GM12878 (cell line): ENCODE results near the gene EFNA3. TPM values are rescaled to one million over a fixed set of nuclear protein-coding genes. Genes with fewer than 3 reads are reported as not detected.

Source experiments
- ATAC-seq: fragments of 200-7000 bp; cut with Tn5 transposase; 3 replicates; pipeline ENCODE4 v1.9.1; 2020; ENCODE audit warnings: mild to moderate bottlenecking, moderate library complexity
- BruUV-seq: library from RNA; stranded (reverse); fragments of 400-500 nt; replicated peaks from 2 replicates; lab custom pipeline; 2021; lab: Mats Ljungman, UMichigan
- CTCF ChIA-PET: fragments of 300-600 bp; sonication (Branson Sonifier 250); formaldehyde crosslinking; extraction: SDS; loops from one replicate; lab custom pipeline; 2021; ENCODE audit warnings: inconsistent platforms; lab: Yijun Ruan, JAX
- POLR2A ChIA-PET: fragments of 350-600 bp; formaldehyde crosslinking; extraction: SDS; loops from one replicate; lab custom pipeline; 2021; ENCODE audit warnings: inconsistent platforms; lab: Charles Lee
- RAD21 ChIA-PET: fragments of 300-600 bp; sonication (Branson Sonifier 250); formaldehyde crosslinking; loops from one replicate; lab custom pipeline; 2023; ENCODE audit warnings: antibody characterized with exemption; ENCODE audit not compliant: unreplicated experiment; lab: Charles Lee
- SMC1A ChIA-PET: fragments of 300-600 bp; sonication (Branson Sonifier 250); formaldehyde crosslinking; loops from one replicate; lab custom pipeline; 2023; ENCODE audit not compliant: unreplicated experiment, uncharacterized antibody; lab: Charles Lee
- DNase-seq: peaks from one replicate; pipeline ENCODE4 v3.0.0-alpha.2; 2011; ENCODE audit warnings: low read depth, low spot score
- FAIRE-seq: peaks from 3 replicates; lab custom pipeline; 2011; peaks lifted over from hg19 to GRCh38; lab: Jason Lieb, UNC
- H2AFZ ChIP-seq: 2 replicates; pipeline ENCODE4 v1.6.0; 2011; ENCODE audit warnings: low read depth, low read length, control low read depth; ENCODE audit not compliant: control insufficient read depth
- H3K27ac ChIP-seq: 2 replicates; pipeline ENCODE4 v1.5.1; 2011; ENCODE audit warnings: control low read depth; ENCODE audit not compliant: control insufficient read depth, insufficient read depth
- H3K27me3 ChIP-seq, 2 experiments: replicated peaks in 1 of 2; 2 replicates each; pipeline versions ENCODE4 v1.6.0 to v1.6.1; 2011; ENCODE audit warnings: low read length in 1 of 2; ENCODE audit not compliant: control insufficient read depth in 2 of 2, insufficient read depth in 2 of 2
- H3K36me3 ChIP-seq, 2 experiments: 2 replicates each; pipeline ENCODE4 v1.5.1; 2011; ENCODE audit warnings: low read length in 1 of 2; ENCODE audit not compliant: control insufficient read depth in 2 of 2, insufficient read depth in 2 of 2
- H3K4me1 ChIP-seq: 2 replicates; pipeline ENCODE4 v1.6.1; 2011; ENCODE audit warnings: mild to moderate bottlenecking, low read length, moderate library complexity, mixed read lengths; ENCODE audit not compliant: control insufficient read depth, insufficient read depth
- H3K4me2 ChIP-seq: 2 replicates; pipeline ENCODE4 v1.6.0; 2011; ENCODE audit warnings: control low read depth; ENCODE audit not compliant: control insufficient read depth, insufficient read depth
- H3K4me3 ChIP-seq: fragments of 200-600 bp; sonication (generic); 2 replicates; pipeline ENCODE4 v1.5.1; 2016
- H3K79me2 ChIP-seq: 2 replicates; pipeline ENCODE4 v1.6.0; 2011; ENCODE audit warnings: low read length; ENCODE audit not compliant: control insufficient read depth, insufficient read depth
- H3K9ac ChIP-seq: 2 replicates; pipeline ENCODE4 v1.8.0; 2011; ENCODE audit warnings: low read length, control low read depth, mixed read lengths; ENCODE audit not compliant: control insufficient read depth, insufficient read depth
- H3K9me3 ChIP-seq: replicated peaks from 3 replicates; pipeline ENCODE4 v1.5.1; 2011; ENCODE audit warnings: mild to moderate bottlenecking, low read length; ENCODE audit not compliant: control insufficient read depth, insufficient read depth
- H4K20me1 ChIP-seq: 2 replicates; pipeline ENCODE4 v1.6.0; 2011; ENCODE audit not compliant: control insufficient read depth, insufficient read depth
- BCL3 ChIP-seq: IDR thresholded peaks from 2 replicates; pipeline ENCODE4 v1.6.1; 2011; ENCODE audit warnings: borderline replicate concordance, low read depth, mild to moderate bottlenecking, moderate library complexity, low read length; ENCODE audit not compliant: insufficient read depth, poor library complexity, severe bottlenecking
- CBFB ChIP-seq: IDR thresholded peaks from 2 replicates; pipeline ENCODE4 v1.6.1; 2016; ENCODE audit warnings: antibody characterized with exemption, low read depth
- CHD2 ChIP-seq: IDR thresholded peaks from 2 replicates; pipeline ENCODE4 v1.6.1; 2011; ENCODE audit warnings: low read depth, low read length, improper control_type of control experiment, borderline replicate concordance
- ELK1 ChIP-seq: IDR thresholded peaks from 2 replicates; pipeline ENCODE4 v1.6.1; 2012; ENCODE audit warnings: low read depth, low read length, improper control_type of control experiment
- GATAD2B ChIP-seq: fragments of 450-650 bp; conservative IDR thresholded peaks from 2 replicates; pipeline ENCODE4 v1.6.1; 2017; ENCODE audit warnings: low read depth, mild to moderate bottlenecking, moderate library complexity
- MEF2A ChIP-seq: IDR thresholded peaks from 2 replicates; pipeline ENCODE4 v1.6.1; 2011; ENCODE audit warnings: low read depth, mild to moderate bottlenecking, low read length, moderate library complexity; ENCODE audit not compliant: insufficient read depth
- MXI1 ChIP-seq: fragments of 150-350 bp; IDR thresholded peaks from 2 replicates; pipeline ENCODE4 v1.6.1; 2011; ENCODE audit warnings: low read depth, mild to moderate bottlenecking, inconsistent platforms, low read length, improper control_type of control experiment
- NBN ChIP-seq: fragments of 450-650 bp; IDR thresholded peaks from 2 replicates; pipeline ENCODE4 v1.6.1; 2016
- NFIC ChIP-seq: IDR thresholded peaks from 2 replicates; pipeline ENCODE4 v1.6.1; 2012; ENCODE audit warnings: low read depth, mild to moderate bottlenecking, inconsistent platforms, low read length, moderate library complexity
- NR2F1 ChIP-seq: fragments of 450-650 bp; conservative IDR thresholded peaks from 2 replicates; pipeline ENCODE4 v1.6.1; 2017; ENCODE audit warnings: mild to moderate bottlenecking
- PAX5 ChIP-seq: IDR thresholded peaks from 2 replicates; pipeline ENCODE4 v1.6.1; 2011; ENCODE audit warnings: low read depth, low read length, borderline replicate concordance
- PAX8 ChIP-seq: fragments of 450-650 bp; IDR thresholded peaks from 2 replicates; pipeline ENCODE4 v1.6.1; 2017; ENCODE audit warnings: mild to moderate bottlenecking, moderate library complexity
- POLR2AphosphoS2 ChIP-seq: IDR thresholded peaks from 2 replicates; pipeline ENCODE4 v1.6.1; 2011; ENCODE audit warnings: low read depth, mild to moderate bottlenecking, low read length, improper control_type of control experiment, moderate library complexity
- RBBP5 ChIP-seq: fragments of 200-600 bp; sonication (generic); conservative IDR thresholded peaks from 2 replicates; pipeline ENCODE4 v1.6.1; 2016
- REST ChIP-seq: IDR thresholded peaks from 2 replicates; pipeline ENCODE4 v1.6.1; 2012; ENCODE audit warnings: mild to moderate bottlenecking, low read depth, low read length
- RFX5 ChIP-seq: IDR thresholded peaks from 2 replicates; pipeline ENCODE4 v1.6.1; 2011; ENCODE audit warnings: low read depth, low read length, improper control_type of control experiment
- SMAD5 ChIP-seq: IDR thresholded peaks from 2 replicates; pipeline ENCODE4 v1.6.1; 2016; ENCODE audit warnings: antibody characterized with exemption, low read depth
- WGBS: methylation state at CpG from one replicate; pipeline ENCODE4 v1.1.6; 2016; ENCODE audit warnings: low lambda C conversion rate; ENCODE audit not compliant: insufficient replicate concordance, insufficient coverage; ENCODE audit errors: missing lambda C conversion rate; 5-methylcytosine and 5-hydroxymethylcytosine counted together
- in situ Hi-C: fragments of 300-500 bp; cut with MboI; formaldehyde crosslinking; loops from 9 replicates; pipeline ENCODE4 v1.14.3; 2018; ENCODE audit warnings: mixed read lengths
- intact Hi-C: fragments of 100-400 bp; cut with micrococcal nuclease; formaldehyde crosslinking; loops from one replicate; pipeline ENCODE4 v1.14.2; 2022; ENCODE audit not compliant: unreplicated experiment
- polyA plus RNA-seq, 11 experiments: library from polyadenylated mRNA; depleted of rRNA in 4 of 11; unstranded in 6 of 11; stranded (reverse) in 5 of 11; fragments of >200 nt; fragmentation: Nextera tagmentation in 4 of 11; fragmentation: Illumina TruSeq in 1 of 11; extraction: Ambion mirVana in 4 of 11; extraction: Trizol in 1 of 11; gene quantifications; 1 replicate in 1 of 11; 2 replicates in 10 of 11; pipeline versions ENCODE4 v1.2.1 to v1.2.3, GENCODE V29; 2011 to 2016; ENCODE audit warnings: inconsistent platforms in 2 of 11, missing spikeins in 2 of 11, low read depth in 1 of 11
- total RNA-seq, 4 experiments: library from RNA; depleted of rRNA in 3 of 4; stranded (reverse); fragments of >200 nt in 3 of 4; fragmentation: Illumina TruSeq in 1 of 4; extraction: Trizol in 1 of 4; gene quantifications; 2 replicates each; pipeline versions ENCODE4 v1.2.1 to v1.2.3, GENCODE V29; 2013 to 2021

Gene EFNA3
- total and polyA plus RNA-seq, 10 of the 15 experiments (the other 5 are each of a cell fraction or from before 2014, with no cell fraction given) = 0.08 to 5.4 (median 1.1) TPM

GRCh38 chr1:155043301-155043702 lies 35.3 kb upstream of the EFNA3 start (continued):
- no peak for TF ChIP-seq ELK1
- no peak for TF ChIP-seq NR2F1
- no peak for TF ChIP-seq PAX5
- TF ChIP-seq PAX8 = no peak
- no peak for TF ChIP-seq REST
- no peak for TF ChIP-seq MEF2A
- TF ChIP-seq SMAD5 = no peak
- no peak for TF ChIP-seq RFX5

GRCh38 chr1:155043793-155044192 lies 34.8 kb upstream of the EFNA3 start:
- Histone ChIP-seq H3K27ac (no peak overlapping the region), H3K4me3 (no peak overlapping the region), H3K79me2 (no peaks in the 10 kb centered on the region), H3K9me3 (no peaks in the 10 kb centered on the region), H3K4me1 (no peaks in the 10 kb centered on the region), H3K36me3 (no peaks in the 10 kb centered on the region), H3K4me2 (no peak overlapping the region), H2AFZ (no peak overlapping the region), H4K20me1 (no peaks in the 10 kb centered on the region), H3K9ac (no peak overlapping the region), H3K27me3 (peaks cover 2 to 3% of the 10 kb centered on the region in 2 experiments; a peak in 2 of 4 replicates)
- BruUV-seq = no TSS peak
- ATAC-seq (no peak), DNase-seq (no peak), FAIRE-seq (no peak)
- WGBS = 25% methylated on average over 3 of the region's 3 CpGs
- CTCF ChIA-PET = interaction anchor here (0.7 to 6.1 kb wide), 25 partner anchors 14 to 405 kb away, joined by 3 to 121 read pairs (median 4); partner anchors contain the start of genes KRTCAP2 and LENEP
- SMC1A ChIA-PET = interaction anchor here (1.7 to 3.0 kb wide), 3 partner anchors 16 to 42 kb away, joined by 12 to 17 read pairs (median 13); no protein-coding TSS in a partner anchor
- intact Hi-C loops = no loop called here
- POLR2A ChIA-PET = interaction anchor here (0.5 to 1.8 kb wide), 5 partner anchors 9 to 41 kb away, joined by 3 to 4 read pairs (median 3); no protein-coding TSS in a partner anchor
- RAD21 ChIA-PET = interaction anchor here (0.6 to 3.6 kb wide), 11 partner anchors 9 to 484 kb away, joined by 3 to 16 read pairs (median 5); partner anchors contain the start of gene PYGO2
- in situ Hi-C loops = no loop called here
- TF ChIP-seq NFIC (no peak), NBN (no peak), CBFB (no peak), MXI1 (no peak), BCL3 (no peak), CHD2 (no peak), POLR2AphosphoS2 (no peak), RBBP5 (no peak), GATAD2B (no peak)
